HG03442 (cell line): ENCODE data around the gene TAF4.

ENCODE experiments used
- ATAC-seq: cut with Tn5 transposase; IDR thresholded peaks from one replicate; pipeline ENCODE4 v1.9.1; 2021; ENCODE audit warnings: mild to moderate bottlenecking, moderate library complexity; ENCODE audit not compliant: unreplicated experiment

TAF4 gene

DNA sequence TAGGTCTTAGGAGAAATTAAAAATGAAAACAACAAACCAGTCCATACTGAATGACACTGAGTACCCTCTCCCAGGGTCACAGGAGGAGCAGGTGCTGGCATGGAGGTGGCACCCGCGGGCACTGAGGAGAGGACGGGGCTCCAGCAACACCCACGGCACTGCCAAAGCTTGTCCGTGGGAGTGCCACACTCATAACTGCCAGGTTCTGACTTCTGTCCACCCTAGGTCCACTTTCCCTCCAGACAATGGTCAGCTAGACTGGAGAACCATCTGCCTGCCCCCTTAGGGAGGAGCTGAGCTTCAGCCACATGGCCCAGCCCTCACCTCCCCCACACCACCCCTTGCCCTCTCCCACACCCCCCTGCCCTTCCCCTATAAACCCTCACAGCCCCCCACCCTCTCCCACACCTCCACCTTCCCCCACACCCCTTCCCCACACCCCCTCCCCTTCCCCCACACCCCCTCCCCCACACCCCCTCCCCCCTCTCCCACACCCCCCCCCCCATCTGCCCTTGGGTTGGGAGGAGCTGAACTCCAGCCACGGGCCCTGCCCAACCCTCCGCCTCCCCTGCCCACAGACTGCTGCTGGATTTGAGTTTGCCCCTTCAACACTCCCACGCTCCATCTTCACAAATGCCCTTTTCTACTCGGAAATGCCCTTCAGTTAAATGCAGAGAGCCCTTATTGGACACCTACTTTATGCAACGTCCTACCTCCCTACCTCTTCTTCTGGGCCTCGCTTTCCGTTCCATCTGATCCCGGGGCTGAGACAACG, 129.6 kb downstream of the TAF4 start:
- no peak for ATAC-seq

GRCh38 chr20:61934716-61935530, 130.8 kb downstream of the TAF4 start:
- no peak for ATAC-seq

- ATAC-seq, result no peak
Measured at GRCh38 chr20:61933951-61934715, 131.5 kb downstream of the TAF4 start.

DNA sequence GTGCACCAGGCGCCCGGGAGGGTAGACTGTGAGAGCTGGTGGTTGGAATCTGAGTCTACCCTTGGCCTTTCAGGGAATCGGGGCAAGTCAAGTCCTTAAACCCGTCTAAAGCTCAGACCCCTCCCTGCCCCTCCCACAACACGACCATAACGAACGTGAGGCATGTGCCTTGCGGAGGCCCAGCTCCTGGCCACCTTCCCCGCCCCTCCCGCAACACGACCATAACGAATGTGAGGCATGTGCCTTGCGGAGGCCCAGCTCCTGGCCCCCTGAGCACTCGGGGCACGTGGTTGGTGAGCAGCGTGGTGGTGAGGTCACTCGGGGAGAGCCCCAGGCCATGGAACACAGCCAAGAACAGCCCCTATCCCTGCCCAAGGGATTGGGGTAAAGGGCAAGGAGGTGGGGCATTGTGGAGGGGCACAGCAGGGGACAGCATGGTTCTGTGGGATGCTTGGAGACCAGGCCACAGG, 132.2 kb downstream of the TAF4 start:
- no peak for ATAC-seq

DNA sequence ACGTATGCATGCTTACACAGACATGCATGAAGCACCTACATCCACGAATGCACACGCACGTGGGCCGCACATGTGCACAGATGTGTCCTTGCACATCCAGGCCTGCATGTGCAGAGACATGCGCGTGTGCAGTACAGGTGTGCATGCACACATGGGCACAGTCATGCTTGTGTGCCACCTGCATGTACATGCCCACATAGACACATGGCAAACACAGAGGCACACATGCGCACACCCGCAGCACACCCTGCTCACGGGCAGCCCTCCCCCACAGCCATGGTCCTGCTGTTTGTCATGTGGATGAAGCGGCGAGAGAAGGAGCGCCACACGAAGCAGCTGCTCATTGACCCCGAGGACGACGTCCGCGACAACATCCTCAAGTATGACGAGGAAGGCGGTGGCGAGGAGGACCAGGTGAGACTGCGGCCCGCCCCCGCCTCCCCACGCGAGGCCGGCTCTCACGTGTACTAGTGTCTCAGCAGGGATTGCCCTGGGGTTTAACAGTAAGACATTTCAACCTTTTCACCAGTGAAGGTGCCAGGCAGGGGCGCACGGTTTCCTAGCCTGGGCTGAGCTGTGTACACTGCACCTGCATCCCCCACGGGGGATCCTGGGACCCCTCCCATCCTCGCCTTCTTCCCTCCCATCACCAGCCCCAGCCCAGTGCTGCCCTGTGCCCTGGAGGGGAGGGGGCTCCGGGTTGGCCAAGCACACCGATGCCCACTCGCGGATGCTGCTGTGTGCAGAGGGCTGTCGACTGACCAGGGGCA, 132.8 kb downstream of the TAF4 start:
- ATAC-seq, result no peak

GRCh38 chr20:61932199-61932592, 133.5 kb downstream of the TAF4 start:
- ATAC-seq, result no peak

- ATAC-seq, result no peak
Measured at GRCh38 chr20:61931476-61932198, 134.0 kb downstream of the TAF4 start.

DNA sequence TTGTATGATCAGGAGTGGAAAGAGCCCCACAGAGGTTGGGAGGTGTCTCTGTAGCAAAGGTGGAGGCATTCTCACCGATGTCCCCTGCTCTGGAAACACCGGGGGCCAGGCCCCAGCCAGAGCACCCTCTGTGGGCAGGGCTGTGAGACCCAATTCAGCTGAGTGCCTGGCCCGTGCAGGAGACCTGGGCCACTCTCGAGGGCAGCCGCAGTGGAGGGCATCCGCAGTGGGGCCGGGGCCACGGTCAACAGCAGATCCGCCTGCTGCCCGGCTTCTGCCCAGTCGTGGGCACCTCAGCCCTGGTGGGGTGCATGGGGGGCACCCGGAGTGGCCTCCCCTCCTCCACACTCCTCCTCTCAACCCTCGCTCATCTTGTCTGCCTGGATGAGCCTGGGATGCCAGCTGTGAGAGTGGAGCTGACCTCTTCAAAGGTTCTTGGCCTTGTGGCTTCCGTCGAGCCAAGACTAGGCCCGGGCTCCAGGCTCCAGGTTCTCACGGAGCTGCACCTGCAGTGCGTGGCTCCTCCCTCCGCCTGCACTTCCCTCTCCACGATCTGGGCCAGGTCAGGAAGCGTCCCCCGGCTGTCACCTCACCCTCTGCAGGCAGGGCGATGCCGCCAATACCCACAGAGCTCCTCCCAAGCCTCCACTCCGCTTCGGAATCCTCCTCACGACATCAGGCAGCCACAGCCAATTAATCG, 134.8 kb downstream of the TAF4 start:
- ATAC-seq, result no peak

GRCh38 chr20:61929971-61930666, 135.6 kb downstream of the TAF4 start:
- no peak for ATAC-seq

DNA sequence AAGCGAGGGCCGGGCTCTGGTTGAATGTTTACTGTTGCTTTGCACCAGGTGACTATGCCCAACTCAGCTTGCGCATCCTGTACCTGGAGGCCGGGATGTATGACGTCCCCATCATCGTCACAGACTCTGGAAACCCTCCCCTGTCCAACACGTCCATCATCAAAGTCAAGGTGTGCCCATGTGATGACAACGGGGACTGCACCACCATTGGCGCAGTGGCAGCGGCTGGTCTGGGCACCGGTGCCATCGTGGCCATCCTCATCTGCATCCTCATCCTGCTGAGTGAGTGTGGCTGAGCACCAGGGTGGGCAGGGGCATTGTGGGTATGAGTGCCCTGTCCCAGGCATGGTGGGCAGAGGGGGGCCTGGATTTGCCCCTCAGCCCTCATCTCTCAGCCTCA, 136.1 kb downstream of the TAF4 start:
- ATAC-seq, result no peak

DNA sequence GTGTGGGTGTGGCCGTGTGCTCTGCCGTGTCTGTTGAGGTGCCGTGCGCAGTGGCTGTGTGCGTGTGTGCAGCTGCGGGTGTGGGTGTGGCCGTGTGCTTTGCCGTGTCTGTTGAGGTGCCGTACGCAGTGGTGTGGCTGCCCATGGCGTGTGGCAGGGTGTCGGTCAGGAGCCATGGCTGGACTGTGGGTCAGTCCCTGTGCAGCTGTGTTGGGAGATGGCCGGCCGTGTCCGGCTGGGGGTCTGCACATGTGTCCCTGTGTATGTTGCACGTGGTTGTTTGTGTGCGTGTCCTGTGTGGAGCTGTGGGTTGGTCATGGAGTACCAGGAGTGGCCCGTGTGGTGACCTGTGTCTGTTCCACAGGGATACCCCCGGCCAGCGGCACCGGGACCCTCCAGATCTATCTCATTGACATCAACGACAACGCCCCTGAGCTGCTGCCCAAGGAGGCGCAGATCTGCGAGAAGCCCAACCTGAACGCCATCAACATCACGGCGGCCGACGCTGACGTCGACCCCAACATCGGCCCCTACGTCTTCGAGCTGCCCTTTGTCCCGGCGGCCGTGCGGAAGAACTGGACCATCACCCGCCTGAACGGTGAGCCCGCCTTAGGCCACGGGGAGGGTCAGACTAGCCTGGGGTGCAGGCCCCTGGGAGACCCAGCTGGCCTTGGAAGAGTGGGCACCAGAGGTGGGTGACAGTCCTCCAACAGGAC, 137.7 kb downstream of the TAF4 start:
- no peak for ATAC-seq

- no peak for ATAC-seq
Measured at GRCh38 chr20:61927193-61927825, 138.4 kb downstream of the TAF4 start.

DNA sequence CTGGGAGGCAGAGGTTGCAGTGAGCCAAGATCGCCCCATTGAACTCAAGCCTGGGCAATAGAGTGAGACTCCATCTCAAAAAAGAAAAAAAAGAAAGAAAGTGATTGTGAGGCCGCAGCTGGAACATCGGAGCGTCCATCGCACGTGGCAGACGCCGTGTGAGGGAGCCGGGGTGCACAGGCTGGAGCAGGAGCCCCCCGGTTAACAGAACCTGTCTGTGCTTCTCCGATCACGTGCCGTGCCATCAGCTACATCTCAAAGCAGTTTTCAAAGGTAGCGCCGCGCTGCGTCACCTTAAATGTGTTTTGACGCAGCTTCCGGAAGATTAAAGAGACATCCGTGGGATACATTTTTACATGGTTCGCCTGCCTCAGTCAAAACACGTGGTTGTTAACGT, 138.9 kb downstream of the TAF4 start:
- ATAC-seq, result no peak

DNA sequence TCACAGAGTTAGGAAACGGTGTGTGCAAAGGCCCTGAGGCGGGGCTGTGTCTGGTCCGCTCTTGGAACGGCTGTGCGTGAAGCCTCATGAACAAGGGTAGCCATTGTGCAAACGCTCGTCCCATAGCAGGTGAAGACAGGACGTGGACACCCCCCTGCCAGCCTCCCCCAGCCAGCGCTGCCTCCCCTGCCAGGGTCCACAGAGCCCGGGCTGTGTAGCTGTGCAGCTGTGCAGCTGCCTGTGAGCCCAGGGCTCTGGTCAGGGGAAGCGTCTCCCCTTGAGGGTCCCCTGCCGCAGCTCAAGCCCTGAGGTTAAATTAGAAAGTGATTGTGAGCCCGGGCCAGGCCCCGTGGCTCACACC, 139.4 kb downstream of the TAF4 start:
- ATAC-seq, result no peak

GRCh38 chr20:61925555-61926252, 140.0 kb downstream of the TAF4 start:
- ATAC-seq, result no peak

GRCh38 chr20:61924858-61925554, 140.7 kb downstream of the TAF4 start:
- no peak for ATAC-seq
